ENCODE measurements around the gene MEN1. TPM values are rescaled to one million over a fixed set of nuclear protein-coding genes. Genes with fewer than 3 reads are reported as not detected.

The MEN1 gene
- polyA plus RNA-seq, 3 donors = 30.0 to 33.6 (median 30.7) TPM

- peak; percentile 57 to 80 (median 64) for DNase-seq (ENCODE audit: low read depth in 3 of 3, low spot score in 2 of 3)
Observed at GRCh38 chr11:64803158-64803845, 7.0 kb downstream of the MEN1 start, which contains the start of gene MAP4K2. MAP4K2 (minus strand) TSS chr11:64803214; CDS start chr11:64803149, 65 bp downstream.

GRCh38 chr11:64802370-64803157 lies 7.8 kb downstream of the MEN1 start:
- DNase-seq (ENCODE audit: low read depth in 3 of 3, low spot score in 2 of 3) = no peak

- DNase-seq (ENCODE audit: low read depth in 3 of 3, low spot score in 2 of 3) = no peak
Observed at GRCh38 chr11:64801561-64802369, 8.6 kb downstream of the MEN1 start.

GRCh38 chr11:64801158-64801464 lies 9.2 kb downstream of the MEN1 start:
- no peak for DNase-seq (ENCODE audit: low read depth in 3 of 3, low spot score in 2 of 3)

- no peak for DNase-seq (ENCODE audit: low read depth in 3 of 3, low spot score in 2 of 3)
Observed at GRCh38 chr11:64800303-64801157, 9.8 kb downstream of the MEN1 start.

- no peak for DNase-seq (ENCODE audit: low read depth in 3 of 3, low spot score in 2 of 3)
Observed at GRCh38 chr11:64799623-64800302, 10.6 kb downstream of the MEN1 start.

GRCh38 chr11:64799256-64799622 lies 11.1 kb downstream of the MEN1 start:
- DNase-seq (ENCODE audit: low read depth in 3 of 3, low spot score in 2 of 3) = no peak

- DNase-seq (ENCODE audit: low read depth in 3 of 3, low spot score in 2 of 3) = no peak
Observed at GRCh38 chr11:64796757-64797541, 13.4 kb downstream of the MEN1 start.

GRCh38 chr11:64796047-64796756 lies 14.1 kb downstream of the MEN1 start:
- no peak for DNase-seq (ENCODE audit: low read depth in 3 of 3, low spot score in 2 of 3)

- no peak for DNase-seq (ENCODE audit: low read depth in 3 of 3, low spot score in 2 of 3)
Observed at GRCh38 chr11:64794526-64794925, 15.8 kb downstream of the MEN1 start.

GRCh38 chr11:64793271-64794160 lies 16.8 kb downstream of the MEN1 start:
- no peak for DNase-seq (ENCODE audit: low read depth in 3 of 3, low spot score in 2 of 3)

DNA sequence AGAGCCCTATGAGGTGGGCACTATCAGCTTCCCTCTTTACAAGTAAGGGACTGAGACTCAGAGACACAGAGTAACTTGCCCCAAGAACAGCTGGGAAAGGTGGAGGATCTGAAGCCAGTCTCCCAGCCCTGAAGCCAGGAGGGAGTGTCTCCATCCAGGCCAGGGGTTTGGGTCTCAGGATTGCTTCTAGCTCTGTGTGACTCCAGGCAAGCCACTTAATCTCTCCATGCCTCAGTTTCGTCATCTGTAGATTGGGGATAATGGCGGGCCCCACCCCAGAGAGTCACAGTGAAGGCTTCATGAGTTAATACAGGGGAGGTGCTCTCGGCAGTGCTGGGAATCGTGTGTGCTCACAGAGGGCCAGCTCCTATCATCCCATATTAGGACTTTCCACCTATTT lies 17.9 kb downstream of the MEN1 start:
- no peak for DNase-seq (ENCODE audit: low read depth in 3 of 3, low spot score in 2 of 3)

- DNase-seq (ENCODE audit: low read depth in 3 of 3, low spot score in 2 of 3) = no peak
Observed at GRCh38 chr11:64791781-64792291, 18.5 kb downstream of the MEN1 start.

GRCh38 chr11:64790205-64791095 lies 19.9 kb downstream of the MEN1 start:
- DNase-seq (ENCODE audit: low read depth in 3 of 3, low spot score in 2 of 3) = no peak

DNA sequence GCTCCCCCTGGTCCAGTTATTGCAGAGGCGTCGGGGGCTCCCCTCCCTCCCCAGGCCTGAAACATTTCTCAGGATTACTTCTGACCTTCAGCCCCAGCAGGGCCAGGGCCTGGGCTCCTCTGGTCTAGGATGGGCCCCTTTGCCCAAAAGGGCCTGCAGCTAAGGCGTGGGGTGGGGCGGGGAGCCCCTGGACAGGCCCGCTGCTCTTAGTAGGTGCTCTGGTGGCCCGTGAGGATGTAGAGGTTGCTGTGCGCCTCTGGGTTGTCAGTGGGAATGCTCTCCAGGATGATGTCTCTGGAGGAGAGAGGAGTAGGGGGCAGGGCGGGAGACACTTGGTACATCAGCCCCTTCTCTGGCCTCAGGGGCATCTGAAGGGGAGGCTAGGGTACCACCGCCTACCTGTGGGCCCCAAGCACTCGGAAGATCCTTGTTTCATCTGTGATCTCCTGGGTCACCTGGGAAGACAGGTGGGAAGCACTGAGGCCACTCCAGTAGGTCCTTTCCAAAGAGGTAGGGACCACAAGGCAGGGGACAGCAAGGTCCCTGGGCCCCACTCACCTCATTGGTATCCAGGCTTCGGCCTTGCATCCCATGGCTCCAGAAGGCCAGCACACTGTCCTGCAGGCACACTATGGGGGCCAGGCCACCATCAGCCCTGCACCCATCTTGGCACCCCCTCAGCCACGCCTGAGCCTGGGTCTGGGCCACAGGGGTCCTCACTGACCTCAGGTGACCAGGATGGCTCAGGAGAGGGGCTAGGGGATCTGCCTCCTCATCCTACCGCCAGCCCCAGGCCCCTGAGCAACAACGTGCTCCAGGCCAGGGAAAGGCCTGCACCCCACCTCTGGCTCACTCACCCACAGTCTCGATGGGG lies 20.8 kb downstream of the MEN1 start:
- DNase-seq (ENCODE audit: low read depth in 3 of 3, low spot score in 2 of 3) = no peak

Data from right renal cortex interstitium (tissue), 3 donors.